Activated naive CD8-positive, alpha-beta T cell treated with anti-CD3 and anti-CD28 coated beads for 36 hours (primary cell): ENCODE data around the gene MLN. TPM values are rescaled to one million over a fixed set of nuclear protein-coding genes. Genes with fewer than 3 reads are reported as not detected.

Experiments
- DNase-seq: peaks from one replicate; pipeline ENCODE4 v3.0.0; 2021
- H3K27ac Mint-ChIP-seq: one replicate; pipeline ENCODE4 v1.8.0; 2022; ENCODE audit warnings: mild to moderate bottlenecking, moderate library complexity, mixed read lengths
- H3K27me3 Mint-ChIP-seq: one replicate; pipeline ENCODE4 v1.8.0; 2022; ENCODE audit warnings: mild to moderate bottlenecking, mixed read lengths
- H3K36me3 Mint-ChIP-seq: one replicate; pipeline ENCODE4 v1.8.0; 2021; ENCODE audit warnings: mild to moderate bottlenecking, mixed read lengths
- H3K4me1 Mint-ChIP-seq: one replicate; pipeline ENCODE4 v1.8.0; 2021; ENCODE audit warnings: mixed read lengths
- H3K4me3 Mint-ChIP-seq: one replicate; pipeline ENCODE4 v1.8.0; 2022; ENCODE audit warnings: mild to moderate bottlenecking, moderate library complexity, mixed read lengths
- H3K9me3 Mint-ChIP-seq: one replicate; pipeline ENCODE4 v1.8.0; 2022; ENCODE audit warnings: mixed read lengths
- total RNA-seq, 2 experiments: library from RNA; stranded (reverse); gene quantifications; one replicate each; pipeline ENCODE4 v1.2.3, GENCODE V29; 2021

MLN gene
- total RNA-seq, 2 experiments from 2014 or later = not detected

DNA sequence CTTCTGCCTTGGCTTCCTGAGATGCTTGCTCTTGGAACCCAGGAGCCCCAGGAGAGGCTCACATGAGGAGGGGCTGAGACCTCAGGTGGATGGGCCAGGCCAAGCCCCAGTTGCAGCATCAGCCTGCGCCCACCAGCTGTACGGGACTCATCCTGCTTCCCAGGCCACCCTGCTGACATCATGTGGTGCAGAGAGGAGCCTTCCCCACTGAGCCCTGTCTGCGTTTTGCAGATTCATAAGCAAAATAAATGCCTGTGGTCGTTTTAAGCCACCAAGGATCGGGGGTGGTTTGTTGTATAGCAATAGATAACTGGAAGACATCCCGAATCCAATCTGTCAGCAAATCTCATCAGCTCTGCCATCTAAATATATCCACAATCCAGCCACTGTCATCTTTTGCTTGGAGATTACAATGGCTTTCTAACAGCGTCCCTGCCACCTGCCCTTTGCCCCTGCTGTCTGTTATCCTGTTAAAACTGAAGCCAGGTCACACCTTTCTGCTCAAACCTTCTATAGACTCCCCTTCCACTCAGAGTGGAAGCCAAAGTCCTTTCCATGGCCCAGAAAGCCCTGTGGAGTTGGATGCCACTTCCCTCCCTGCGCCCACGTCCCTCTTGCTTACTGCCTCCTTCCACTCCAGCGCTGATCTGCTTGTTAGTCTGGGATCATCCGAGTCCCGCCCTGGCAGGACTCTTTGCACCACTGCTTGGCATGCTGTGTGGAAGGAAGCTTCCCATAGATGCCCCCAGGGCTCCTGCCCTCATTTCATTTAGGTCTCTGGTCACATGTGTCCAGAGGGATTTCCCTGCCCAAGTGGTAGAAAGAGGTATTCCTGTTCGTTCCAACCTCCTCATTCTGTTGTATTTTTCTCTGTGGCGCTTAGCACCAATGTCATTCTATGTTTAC, 24.0 kb upstream of the MLN start:
- H3K27me3 Mint-ChIP-seq = no peaks in the 10 kb centered on the region

DNA sequence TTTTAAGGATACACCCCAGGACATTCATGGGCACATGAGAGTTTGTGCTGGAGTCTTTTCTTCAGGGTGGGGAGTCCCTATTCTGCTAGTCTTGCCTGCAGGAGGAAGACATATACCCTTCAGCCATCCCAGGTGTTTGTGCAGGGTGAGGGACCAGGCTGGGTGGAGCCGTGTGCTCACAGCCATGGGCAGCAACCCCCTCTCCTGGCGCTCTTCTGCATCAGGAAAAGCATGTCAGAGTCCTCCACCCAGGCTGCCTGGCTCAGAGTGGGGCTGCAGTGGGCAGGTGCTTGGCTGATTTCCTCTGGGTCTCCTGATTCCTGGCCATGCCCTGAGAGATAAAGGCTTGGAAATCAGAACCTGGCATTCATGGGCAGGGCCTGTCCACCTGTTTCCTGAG, 22.7 kb upstream of the MLN start:
- Mint-ChIP-seq H3K36me3 (no peaks in the 10 kb centered on the region), H3K27ac (no peak overlapping the region), H3K4me3 (no peak overlapping the region), H3K9me3 (no peaks in the 10 kb centered on the region), H3K27me3 (no peaks in the 10 kb centered on the region), H3K4me1 (no peaks in the 10 kb centered on the region)
- DNase-seq = no peak

More for the DNA sequence above, 24.0 kb upstream of the MLN start:
- no peak overlapping the region for H3K4me3 Mint-ChIP-seq
- no peaks in the 10 kb centered on the region for H3K36me3 Mint-ChIP-seq
- H3K27ac Mint-ChIP-seq = no peak overlapping the region
- no peak for DNase-seq
- H3K9me3 Mint-ChIP-seq = no peaks in the 10 kb centered on the region
- H3K4me1 Mint-ChIP-seq = no peaks in the 10 kb centered on the region

GRCh38 chr6:33824461-33825154, 20.8 kb upstream of the MLN start:
- no peaks in the 10 kb centered on the region for H3K9me3 Mint-ChIP-seq
- peaks cover 2% of the 10 kb centered on the region for H3K4me1 Mint-ChIP-seq
- H3K36me3 Mint-ChIP-seq = no peaks in the 10 kb centered on the region
- H3K4me3 Mint-ChIP-seq = no peak overlapping the region
- no peak overlapping the region for H3K27ac Mint-ChIP-seq
- DNase-seq = no peak
- no peaks in the 10 kb centered on the region for H3K27me3 Mint-ChIP-seq

DNA sequence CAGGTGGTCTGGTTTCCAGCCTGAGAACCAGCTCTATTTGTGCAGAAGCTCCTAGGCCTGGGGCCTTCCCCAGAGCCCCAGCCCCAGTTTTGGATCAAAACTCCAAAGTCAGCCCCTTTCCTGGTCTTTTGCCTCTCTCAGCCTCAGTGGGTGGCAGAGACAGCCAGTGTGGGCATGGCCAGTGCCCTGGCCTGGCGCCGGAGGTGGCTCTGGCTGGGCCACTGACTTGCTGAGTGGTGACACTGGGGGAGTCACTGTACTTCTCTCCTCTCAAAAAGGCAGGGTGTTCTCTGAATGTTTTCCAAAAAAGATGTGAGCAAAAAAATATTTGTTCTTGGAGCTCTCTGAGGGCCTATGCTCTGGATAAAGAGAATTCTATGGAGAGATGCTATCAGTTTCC, 20.0 kb upstream of the MLN start:
- Mint-ChIP-seq H3K4me3 (no peak overlapping the region), H3K9me3 (no peaks in the 10 kb centered on the region), H3K4me1 (peaks cover 2% of the 10 kb centered on the region), H3K27ac (no peak overlapping the region), H3K36me3 (no peaks in the 10 kb centered on the region), H3K27me3 (no peaks in the 10 kb centered on the region)
- DNase-seq = no peak

GRCh38 chr6:33822575-33823395, 19.0 kb upstream of the MLN start:
- H3K4me1 Mint-ChIP-seq = peaks cover 2% of the 10 kb centered on the region
- H3K27me3 Mint-ChIP-seq = no peaks in the 10 kb centered on the region
- no peaks in the 10 kb centered on the region for H3K9me3 Mint-ChIP-seq
- no peaks in the 10 kb centered on the region for H3K36me3 Mint-ChIP-seq
- H3K27ac Mint-ChIP-seq = no peak overlapping the region
- DNase-seq = no peak
- H3K4me3 Mint-ChIP-seq = no peak overlapping the region

DNA sequence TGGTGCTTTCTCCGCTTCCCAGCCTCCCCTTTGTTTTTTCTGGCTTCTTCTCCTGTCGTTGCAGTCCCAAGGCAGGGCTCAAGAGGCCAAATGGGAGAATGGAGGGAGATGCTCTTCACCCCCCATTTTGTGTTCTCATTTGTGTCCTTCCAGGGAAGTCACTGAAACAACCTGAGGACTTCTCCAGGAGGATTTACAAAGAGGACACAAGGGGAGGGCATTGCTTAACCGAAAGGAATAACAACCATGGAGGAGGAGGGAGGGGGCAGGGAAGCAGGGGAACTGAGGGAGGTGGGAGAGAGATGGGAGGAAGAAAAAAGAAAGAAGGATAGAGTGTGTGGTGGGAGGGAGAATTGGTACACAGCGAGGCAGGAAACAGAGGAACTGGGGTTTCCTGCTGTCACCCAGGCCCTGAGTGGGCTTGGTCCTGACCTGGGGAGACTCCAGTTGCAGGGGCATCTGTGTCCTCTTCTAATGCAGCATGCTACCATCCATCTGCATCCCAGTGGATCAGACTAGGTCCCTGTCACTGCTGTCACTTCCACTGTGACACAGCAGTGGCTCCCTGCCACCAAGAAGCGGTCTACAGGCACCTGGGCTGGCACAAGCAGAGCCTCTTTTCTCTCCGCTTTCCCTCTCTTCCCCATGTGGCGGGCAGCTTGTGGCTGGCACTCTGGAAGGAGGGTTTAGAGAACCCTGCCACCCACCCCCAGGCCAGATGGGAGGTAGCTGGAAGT, 17.1 kb upstream of the MLN start:
- H3K27ac Mint-ChIP-seq = no peak overlapping the region
- no peak overlapping the region for H3K4me3 Mint-ChIP-seq
- no peak for DNase-seq
- no peaks in the 10 kb centered on the region for H3K27me3 Mint-ChIP-seq
- H3K4me1 Mint-ChIP-seq = peaks cover 2% of the 10 kb centered on the region
- no peaks in the 10 kb centered on the region for H3K36me3 Mint-ChIP-seq
- no peaks in the 10 kb centered on the region for H3K9me3 Mint-ChIP-seq

DNA sequence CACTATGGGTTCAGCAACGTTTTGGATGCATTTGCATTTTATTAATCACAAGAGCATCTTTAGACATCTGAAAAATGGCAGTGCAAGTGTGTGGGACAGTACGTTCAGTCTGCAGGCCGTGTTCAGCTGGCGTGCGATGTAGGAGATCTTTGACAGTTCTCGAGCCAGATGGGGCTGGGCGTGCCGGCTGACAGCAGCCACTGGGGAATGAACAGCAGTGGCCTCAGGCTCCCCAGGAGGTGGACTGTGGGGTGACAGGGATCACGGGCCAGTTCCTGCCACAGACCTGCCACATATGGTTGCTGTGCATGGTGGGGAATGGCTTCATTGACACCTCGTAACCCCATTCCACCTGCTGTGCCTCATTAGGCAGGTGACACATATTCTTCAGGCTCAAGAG, 16.4 kb upstream of the MLN start:
- no peaks in the 10 kb centered on the region for H3K36me3 Mint-ChIP-seq
- DNase-seq = no peak
- no peaks in the 10 kb centered on the region for H3K9me3 Mint-ChIP-seq
- H3K27ac Mint-ChIP-seq = no peak overlapping the region
- H3K4me1 Mint-ChIP-seq = peaks cover 2% of the 10 kb centered on the region
- no peak overlapping the region for H3K4me3 Mint-ChIP-seq
- H3K27me3 Mint-ChIP-seq = peaks cover 3% of the 10 kb centered on the region

GRCh38 chr6:33819021-33819420, 15.2 kb upstream of the MLN start:
- Mint-ChIP-seq H3K4me3 (no peak overlapping the region), H3K27me3 (peaks cover 16% of the 10 kb centered on the region), H3K4me1 (peaks cover 2% of the 10 kb centered on the region), H3K9me3 (no peaks in the 10 kb centered on the region), H3K36me3 (no peaks in the 10 kb centered on the region), H3K27ac (no peak overlapping the region)
- no peak for DNase-seq

- no peak for DNase-seq
- no peak overlapping the region for H3K4me3 Mint-ChIP-seq
- H3K27ac Mint-ChIP-seq = no peak overlapping the region
- H3K36me3 Mint-ChIP-seq = no peaks in the 10 kb centered on the region
- H3K9me3 Mint-ChIP-seq = no peaks in the 10 kb centered on the region
- peaks cover 22% of the 10 kb centered on the region for H3K27me3 Mint-ChIP-seq
- peaks cover 2% of the 10 kb centered on the region for H3K4me1 Mint-ChIP-seq
These were observed 14.5 kb upstream of the MLN start for GRCh38 chr6:33818293-33818692.

DNA sequence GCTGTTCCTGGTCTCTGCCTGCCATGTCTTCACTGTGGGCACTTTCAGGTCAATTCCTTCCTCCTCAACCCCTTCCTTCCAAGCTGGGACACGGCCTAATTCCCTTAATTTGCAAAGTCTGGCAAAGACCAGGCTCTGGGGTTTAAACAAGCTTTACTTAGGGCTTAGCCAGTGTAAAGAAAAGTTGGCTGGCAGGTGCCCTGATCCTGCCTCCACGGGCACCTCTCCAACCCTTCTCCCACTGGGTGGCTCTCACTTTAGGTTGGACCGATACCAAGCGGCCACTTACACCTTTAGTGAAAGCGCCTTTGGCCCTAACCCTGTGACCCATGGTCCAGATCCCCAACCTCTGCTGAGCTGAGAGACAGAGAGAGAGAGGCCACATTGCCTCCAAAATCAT, 13.7 kb upstream of the MLN start:
- no peak overlapping the region for H3K27ac Mint-ChIP-seq
- no peak overlapping the region for H3K4me3 Mint-ChIP-seq
- peaks cover 27% of the 10 kb centered on the region for H3K27me3 Mint-ChIP-seq
- H3K9me3 Mint-ChIP-seq = no peaks in the 10 kb centered on the region
- DNase-seq = no peak
- H3K36me3 Mint-ChIP-seq = no peaks in the 10 kb centered on the region
- H3K4me1 Mint-ChIP-seq = peaks cover 2% of the 10 kb centered on the region

GRCh38 chr6:33816911-33817310, 13.1 kb upstream of the MLN start:
- H3K9me3 Mint-ChIP-seq = no peaks in the 10 kb centered on the region
- no peaks in the 10 kb centered on the region for H3K36me3 Mint-ChIP-seq
- peaks cover 33% of the 10 kb centered on the region for H3K27me3 Mint-ChIP-seq
- DNase-seq = no peak
- no peak overlapping the region for H3K27ac Mint-ChIP-seq
- peaks cover 2% of the 10 kb centered on the region for H3K4me1 Mint-ChIP-seq
- no peak overlapping the region for H3K4me3 Mint-ChIP-seq

DNA sequence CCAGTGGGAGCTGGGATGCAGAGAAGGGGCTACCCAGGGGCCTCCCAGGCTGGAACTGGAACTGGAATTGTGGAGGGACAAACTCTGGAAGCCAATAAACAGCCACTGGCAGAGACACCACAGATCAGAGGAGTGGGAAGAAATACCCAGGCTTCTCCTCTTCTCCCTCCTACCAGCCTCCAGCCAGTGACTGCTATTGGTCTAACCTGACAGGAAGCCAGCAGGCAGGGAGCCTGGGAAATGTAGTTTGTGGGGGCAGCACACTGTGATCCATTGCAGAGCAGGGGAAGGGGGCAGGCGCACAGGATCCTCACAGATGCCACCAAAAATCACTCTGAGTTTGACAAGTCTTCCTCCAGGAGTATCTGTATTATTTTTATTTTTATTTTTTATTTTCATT, 12.1 kb upstream of the MLN start:
- H3K36me3 Mint-ChIP-seq = no peaks in the 10 kb centered on the region
- H3K27me3 Mint-ChIP-seq = peaks cover 40% of the 10 kb centered on the region
- H3K4me3 Mint-ChIP-seq = no peak overlapping the region
- H3K4me1 Mint-ChIP-seq = peaks cover under 1% of the 10 kb centered on the region
- H3K27ac Mint-ChIP-seq = no peak overlapping the region
- DNase-seq = no peak
- no peaks in the 10 kb centered on the region for H3K9me3 Mint-ChIP-seq

DNA sequence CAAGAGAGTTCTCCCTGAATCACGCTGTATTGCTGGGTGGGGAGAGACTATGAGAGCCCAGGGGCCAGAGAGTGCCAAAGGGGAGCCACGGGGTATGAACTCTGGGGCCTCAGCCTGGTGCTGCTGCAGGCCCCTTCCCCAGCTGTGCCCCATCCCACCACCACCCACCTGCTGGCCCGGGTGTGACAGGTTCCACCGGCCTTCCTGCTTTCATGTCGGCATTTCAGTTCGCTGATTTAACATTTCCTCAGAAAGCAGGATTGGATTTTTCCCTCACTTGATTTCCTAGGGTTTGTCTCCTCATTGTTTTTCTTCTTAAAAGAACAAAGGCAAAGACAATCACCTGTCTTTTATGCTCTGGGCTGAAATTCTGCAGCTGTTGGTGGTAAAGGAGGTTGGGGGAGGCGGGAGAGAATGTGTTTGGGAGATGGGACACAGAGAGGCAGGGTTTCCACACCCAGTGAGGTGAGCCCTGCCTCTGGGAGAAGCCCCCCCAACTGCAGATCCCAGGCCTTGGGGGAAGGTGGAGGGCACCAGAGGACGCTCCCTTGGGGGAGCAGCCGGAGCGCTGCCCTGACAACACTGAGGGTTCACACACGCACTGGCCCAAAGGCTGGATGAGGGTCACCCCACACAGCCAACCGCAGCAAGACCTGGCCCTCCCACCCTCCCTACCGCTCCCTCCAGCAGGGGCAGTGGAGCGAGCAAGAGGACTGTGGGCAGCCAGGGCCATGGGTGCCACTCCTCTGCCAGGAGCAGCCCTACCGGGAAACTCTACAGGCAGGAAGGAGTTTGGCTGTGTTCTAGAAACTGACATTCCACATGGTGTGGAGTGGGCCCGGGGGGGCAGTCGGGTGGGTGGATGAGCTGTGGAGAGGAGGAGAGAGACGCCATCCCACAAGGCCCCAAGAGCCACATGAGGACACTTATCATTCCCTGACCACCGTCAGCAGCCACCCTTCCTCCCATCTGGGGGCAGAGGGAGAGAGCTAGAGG, 10.5 kb upstream of the MLN start:
- Mint-ChIP-seq H3K27ac (no peak overlapping the region), H3K27me3 (peaks cover 48% of the 10 kb centered on the region), H3K4me1 (peaks cover 5% of the 10 kb centered on the region), H3K9me3 (no peaks in the 10 kb centered on the region), H3K36me3 (no peaks in the 10 kb centered on the region), H3K4me3 (no peak overlapping the region)
- DNase-seq = no peak
